WERI-Rb-1 (cell line): ENCODE results near the gene AMH.

Source experiments
- DNase-seq: peaks from one replicate; pipeline ENCODE4 v3.0.0-alpha.2; 2020
- H3K27ac ChIP-seq: fragments of 250-450 bp; sonication (Bioruptor Pico); 2 replicates; pipeline ENCODE4 v1.5.1; 2020; ENCODE audit warnings: mild to moderate bottlenecking, moderate library complexity
- H3K27me3 ChIP-seq: fragments of 250-450 bp; sonication (Bioruptor Pico); 2 replicates; pipeline ENCODE4 v1.5.1; 2021; ENCODE audit warnings: mild to moderate bottlenecking, low read depth, moderate library complexity; ENCODE audit not compliant: insufficient read depth, severe bottlenecking
- H3K36me3 ChIP-seq: fragments of 250-450 bp; sonication (Bioruptor Pico); 2 replicates; pipeline ENCODE4 v1.5.1; 2020; ENCODE audit warnings: mild to moderate bottlenecking, moderate library complexity
- H3K4me3 ChIP-seq: 2 replicates; pipeline ENCODE4 v1.5.1; 2011; ENCODE audit warnings: low read depth, mild to moderate bottlenecking, control low read depth, low read length
- H3K9me3 ChIP-seq: fragments of 250-450 bp; sonication (Bioruptor Pico); 2 replicates; pipeline ENCODE4 v1.5.1; 2021; ENCODE audit warnings: mild to moderate bottlenecking, moderate library complexity; ENCODE audit not compliant: severe bottlenecking
- TF ChIP-seq, protein P1 (sequence below): IDR thresholded peaks from 2 replicates; pipeline ENCODE4 v1.5.1; 2011; ENCODE audit warnings: low read depth, mild to moderate bottlenecking, control low read depth, inconsistent platforms, low read length

Gene AMH

DNA sequence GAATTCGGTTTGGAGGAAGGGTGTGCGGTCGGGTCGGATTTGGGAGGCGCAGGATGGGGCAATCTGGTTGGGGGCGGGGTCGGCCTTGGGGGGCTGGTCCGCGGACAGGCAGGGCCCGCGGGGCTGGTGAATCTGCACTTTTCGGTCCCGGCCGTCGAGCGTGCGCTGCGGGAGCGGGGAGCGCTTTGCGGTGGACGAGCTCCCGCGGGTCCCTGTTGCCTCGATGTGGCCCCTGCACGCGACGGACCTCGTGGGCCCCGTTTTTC, 21.0 kb downstream of the AMH start:
- DNase-seq = no peak
- TF ChIP-seq, protein P1, sequence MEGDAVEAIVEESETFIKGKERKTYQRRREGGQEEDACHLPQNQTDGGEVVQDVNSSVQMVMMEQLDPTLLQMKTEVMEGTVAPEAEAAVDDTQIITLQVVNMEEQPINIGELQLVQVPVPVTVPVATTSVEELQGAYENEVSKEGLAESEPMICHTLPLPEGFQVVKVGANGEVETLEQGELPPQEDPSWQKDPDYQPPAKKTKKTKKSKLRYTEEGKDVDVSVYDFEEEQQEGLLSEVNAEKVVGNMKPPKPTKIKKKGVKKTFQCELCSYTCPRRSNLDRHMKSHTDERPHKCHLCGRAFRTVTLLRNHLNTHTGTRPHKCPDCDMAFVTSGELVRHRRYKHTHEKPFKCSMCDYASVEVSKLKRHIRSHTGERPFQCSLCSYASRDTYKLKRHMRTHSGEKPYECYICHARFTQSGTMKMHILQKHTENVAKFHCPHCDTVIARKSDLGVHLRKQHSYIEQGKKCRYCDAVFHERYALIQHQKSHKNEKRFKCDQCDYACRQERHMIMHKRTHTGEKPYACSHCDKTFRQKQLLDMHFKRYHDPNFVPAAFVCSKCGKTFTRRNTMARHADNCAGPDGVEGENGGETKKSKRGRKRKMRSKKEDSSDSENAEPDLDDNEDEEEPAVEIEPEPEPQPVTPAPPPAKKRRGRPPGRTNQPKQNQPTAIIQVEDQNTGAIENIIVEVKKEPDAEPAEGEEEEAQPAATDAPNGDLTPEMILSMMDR = no peak
- no peaks in the 10 kb centered on the region for H3K27me3 ChIP-seq
- peak overlapping the region; percentile 84 for H3K4me3 ChIP-seq
- no peaks in the 10 kb centered on the region for H3K9me3 ChIP-seq
- peaks cover 37% of the 10 kb centered on the region for H3K36me3 ChIP-seq
- peak overlapping the region; percentile 88 for H3K27ac ChIP-seq

GRCh38 chr19:2270423-2271233, 21.5 kb downstream of the AMH start:
- H3K9me3 ChIP-seq = no peaks in the 10 kb centered on the region
- H3K27me3 ChIP-seq = no peaks in the 10 kb centered on the region
- TF ChIP-seq, protein P1 = no peak
- H3K27ac ChIP-seq = peak overlapping the region; percentile 88
- H3K36me3 ChIP-seq = peaks cover 37% of the 10 kb centered on the region
- DNase-seq = peak; percentile 51
- peak overlapping the region; percentile 84 for H3K4me3 ChIP-seq

GRCh38 chr19:2271234-2272103, 22.3 kb downstream of the AMH start:
- Histone ChIP-seq H3K27ac (peak overlapping the region; percentile 88), H3K9me3 (no peaks in the 10 kb centered on the region), H3K36me3 (peaks cover 37% of the 10 kb centered on the region), H3K27me3 (no peaks in the 10 kb centered on the region), H3K4me3 (peak overlapping the region; percentile 84)
- DNase-seq = no peak
- TF ChIP-seq, protein P1 = no peak

DNA sequence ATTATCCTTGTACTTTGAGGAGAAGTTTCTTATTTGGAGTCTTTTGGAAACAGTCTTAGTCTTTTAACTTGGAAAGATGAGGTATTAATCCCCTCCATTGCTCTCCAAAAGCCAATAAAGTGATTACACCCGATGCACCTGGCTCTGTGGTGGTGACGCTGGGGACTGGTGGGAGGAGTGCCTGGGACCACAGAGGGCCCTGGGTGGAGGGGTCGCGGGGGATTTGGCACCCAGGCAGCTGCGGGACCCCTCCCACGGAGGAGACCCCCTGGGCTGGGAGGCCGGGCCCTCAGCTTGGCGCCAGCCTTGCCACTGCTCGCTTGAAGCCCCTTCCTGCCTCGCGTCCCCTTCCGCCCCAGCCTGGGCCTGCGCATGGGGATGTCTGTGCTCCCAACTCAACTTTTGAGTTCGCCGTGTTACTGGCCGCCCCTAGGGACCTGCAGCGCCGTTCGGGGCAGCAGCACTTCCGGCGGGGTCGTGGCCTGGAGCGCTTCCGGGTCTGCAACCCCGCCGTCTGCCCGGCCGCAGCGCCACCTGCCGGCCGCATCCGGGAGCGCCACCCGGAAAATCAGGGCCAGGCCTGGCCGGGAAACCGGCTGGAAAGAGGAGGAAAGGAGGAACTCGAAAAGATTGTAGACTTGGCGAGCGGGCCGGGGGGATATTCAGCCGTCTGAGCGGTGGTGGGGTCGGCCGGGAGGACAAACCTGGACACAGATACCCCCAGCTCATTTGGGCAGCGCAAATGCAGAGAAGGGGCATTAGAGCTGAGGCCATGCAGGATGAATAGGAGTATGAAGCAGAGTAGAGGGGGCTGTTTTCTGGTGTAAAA, 24.4 kb downstream of the AMH start:
- H3K9me3 ChIP-seq = no peaks in the 10 kb centered on the region
- peak overlapping the region; percentile 21 for H3K4me3 ChIP-seq
- H3K27me3 ChIP-seq = no peaks in the 10 kb centered on the region
- H3K27ac ChIP-seq = peak overlapping the region; percentile 46
- peak; percentile 89 for DNase-seq
- TF ChIP-seq, protein P1 = peak; percentile 89
- H3K36me3 ChIP-seq = peaks cover 37% of the 10 kb centered on the region

- TF ChIP-seq, protein P1 = no peak
- H3K36me3 ChIP-seq = peaks cover 37% of the 10 kb centered on the region
- H3K27ac ChIP-seq = no peak overlapping the region
- no peaks in the 10 kb centered on the region for H3K27me3 ChIP-seq
- no peak for DNase-seq
- H3K9me3 ChIP-seq = no peaks in the 10 kb centered on the region
- no peak overlapping the region for H3K4me3 ChIP-seq
Observed at GRCh38 chr19:2274185-2274711, 25.1 kb downstream of the AMH start.
